Stomach (tissue), 9 donors: ENCODE measurements around the gene MYOG. TPM values are rescaled to one million over a fixed set of nuclear protein-coding genes. Genes with fewer than 3 reads are reported as not detected.

ENCODE experiments used
- DNase-seq, 2 donors: peaks; one replicate each; pipeline versions ENCODE4 v3.0.0 to v3.0.0-alpha.2; 2013 to 2019
- H3K27ac ChIP-seq, 5 donors: fragments of 200-600 bp in 4 of 5; sonication (generic) in 4 of 5; one replicate each; pipeline ENCODE4 v1.5.1; 2013 to 2019; ENCODE audit warnings: mild to moderate bottlenecking in 1 of 5, moderate library complexity in 1 of 5
- H3K27me3 ChIP-seq, 3 donors: fragments of 200-600 bp; sonication (generic); one replicate each; pipeline ENCODE4 v1.5.1; 2017 to 2019; ENCODE audit warnings: mixed run types in 1 of 3
- H3K36me3 ChIP-seq, 4 donors: fragments of 200-600 bp; sonication (generic); 1 replicate in 3 of 4; 2 replicates in 1 of 4; pipeline ENCODE4 v1.5.1; 2016 to 2019
- H3K4me1 ChIP-seq, 4 donors: fragments of 200-600 bp; sonication (generic); one replicate each; pipeline ENCODE4 v1.5.1; 2016 to 2019
- H3K4me3 ChIP-seq, 4 donors: fragments of 200-600 bp; sonication (generic) in 3 of 4; one replicate each; pipeline ENCODE4 v1.5.1; 2016 to 2019; ENCODE audit warnings: mild to moderate bottlenecking in 1 of 4
- H3K9me3 ChIP-seq, 4 donors: fragments of 200-600 bp; sonication (generic); one replicate each; pipeline ENCODE4 v1.5.1; 2016 to 2019
- CTCF ChIP-seq, 7 experiments: fragments of 450-650 bp in 4 of 7; fragments of 200-600 bp in 3 of 7; sonication (generic) in 3 of 7; IDR thresholded peaks; one replicate each; pipeline ENCODE4 v1.5.1; 2016 to 2019; ENCODE audit warnings: antibody characterized with exemption in 7 of 7, control low read depth in 2 of 7, mild to moderate bottlenecking in 1 of 7
- EP300 ChIP-seq: sonication (generic); formaldehyde crosslinking; IDR thresholded peaks from one replicate; pipeline ENCODE4 v1.6.1; 2017; ENCODE audit warnings: antibody characterized with exemption
- POLR2A ChIP-seq, 4 donors: fragments of 450-650 bp; IDR thresholded peaks; one replicate each; pipeline ENCODE4 v1.6.1; 2016; ENCODE audit warnings: antibody characterized with exemption in 4 of 4, control low read depth in 2 of 4, mild to moderate bottlenecking in 1 of 4, moderate library complexity in 1 of 4
- POLR2AphosphoS5 ChIP-seq, 3 donors: sonication (generic); formaldehyde crosslinking; IDR thresholded peaks; one replicate each; pipeline ENCODE4 v1.6.1; 2016; ENCODE audit warnings: antibody characterized with exemption in 3 of 3
- WGBS, 5 donors: extraction: QIAGEN DNeasy Blood & Tissue Kit in 3 of 5; methylation state at CpG; one replicate each; pipeline versions ENCODE4 v1.1.5 to v1.1.7; 2013 to 2018; 5-methylcytosine and 5-hydroxymethylcytosine counted together
- intact Hi-C: fragments of 100-400 bp; cut with DNase I; formaldehyde crosslinking; loops from one replicate; pipeline ENCODE4 v1.15.1; 2023; ENCODE audit warnings: low total_unique reads
- polyA plus RNA-seq, 3 donors: library from polyadenylated mRNA; stranded (reverse); fragments of 200-250 nt; gene quantifications; one replicate each; pipeline ENCODE4 v1.2.3, GENCODE V29; 2013
- total RNA-seq, 5 donors: library from RNA; depleted of rRNA; stranded (reverse); fragments of >200 nt; gene quantifications; one replicate each; pipeline versions ENCODE4 v1.1.0 to v1.2.3, GENCODE V29; 2014 to 2016
- donor health status: healthy with polysubstance abuse.
- donor health status: Bipolar disorder and iron deficiency.
- donor health status: healthy.

The MYOG gene
- total and polyA plus RNA-seq, 8 donors, result not detected

- WGBS, 5 donors, result 33 to 85% (median 69%) methylated on average over 1 of the region's 1 CpG
- Histone ChIP-seq H3K4me1 (peaks cover 0 to 4% (median 0%) of the 10 kb centered on the region in 4 donors), H3K4me3 (no peak overlapping the region), H3K27ac (no peak overlapping the region), H3K36me3 (no peaks in the 10 kb centered on the region), H3K9me3 (no peaks in the 10 kb centered on the region), H3K27me3 (peaks cover 0 to 8% (median 0%) of the 10 kb centered on the region in 3 donors)
- TF ChIP-seq POLR2AphosphoS5 (IDR thresholded peaks at IDR 0.05), result no peak
- TF ChIP-seq POLR2A (IDR thresholded peaks at IDR 0.05), result no peak
- no peak for TF ChIP-seq CTCF (IDR thresholded peaks at IDR 0.05)
- TF ChIP-seq EP300, result no peak
- DNase-seq, result no peak
- intact Hi-C loops, result no loop called here
Measured at GRCh38 chr1:203058676-203058935, 27.2 kb downstream of the MYOG start.

- Histone ChIP-seq H3K4me3 (no peak overlapping the region), H3K27ac (no peak overlapping the region), H3K4me1 (peaks cover 0 to 4% (median 0%) of the 10 kb centered on the region in 4 donors), H3K27me3 (peaks cover 0 to 12% (median 0%) of the 10 kb centered on the region in 3 donors), H3K36me3 (no peaks in the 10 kb centered on the region), H3K9me3 (no peaks in the 10 kb centered on the region)
- DNase-seq, result peak in 1 of 2 donors; percentile 64
- intact Hi-C loops, result no loop called here
- WGBS, 5 donors, result 47 to 52% (median 50%) methylated on average over 9 to 10 of the region's 10 CpGs
- TF ChIP-seq POLR2A (IDR thresholded peaks at IDR 0.05) (no peak), EP300 (no peak), CTCF (IDR thresholded peaks at IDR 0.05) (no peak), POLR2AphosphoS5 (IDR thresholded peaks at IDR 0.05) (no peak)
Measured at GRCh38 chr1:203057911-203058675, 27.7 kb downstream of the MYOG start.

GRCh38 chr1:203056516-203056915 lies 29.3 kb downstream of the MYOG start:
- TF ChIP-seq POLR2A (IDR thresholded peaks at IDR 0.05) (no peak), EP300 (no peak), CTCF (IDR thresholded peaks at IDR 0.05) (no peak), POLR2AphosphoS5 (IDR thresholded peaks at IDR 0.05) (no peak)
- Histone ChIP-seq H3K9me3 (no peaks in the 10 kb centered on the region), H3K27me3 (peaks cover 0 to 21% (median 0%) of the 10 kb centered on the region in 3 donors), H3K4me1 (peaks cover 0 to 4% (median 0%) of the 10 kb centered on the region in 4 donors), H3K27ac (no peak overlapping the region), H3K4me3 (no peak overlapping the region), H3K36me3 (no peaks in the 10 kb centered on the region)
- DNase-seq, result no peak
- 89 to 100% (median 91%) methylated on average over 3 to 6 of the region's 6 CpGs for WGBS, 5 donors
- intact Hi-C loops, result no loop called here

- H3K4me3 ChIP-seq, result no peak overlapping the region
- no peak overlapping the region for H3K27ac ChIP-seq
- intact Hi-C loops, result no loop called here
- H3K4me1 ChIP-seq, result peaks cover 0 to 4% (median 0%) of the 10 kb centered on the region in 4 donors
- H3K27me3 ChIP-seq, result peaks cover 0 to 21% (median 0%) of the 10 kb centered on the region in 3 donors
- H3K9me3 ChIP-seq, result no peaks in the 10 kb centered on the region
- 83 to 93% (median 87%) methylated on average over 7 of the region's 7 CpGs for WGBS, 5 donors
- no peaks in the 10 kb centered on the region for H3K36me3 ChIP-seq
- TF ChIP-seq POLR2AphosphoS5 (IDR thresholded peaks at IDR 0.05) (no peak), POLR2A (IDR thresholded peaks at IDR 0.05) (no peak), EP300 (no peak), CTCF (IDR thresholded peaks at IDR 0.05) (no peak)
- DNase-seq, result no peak
Measured at GRCh38 chr1:203056012-203056411, 29.8 kb downstream of the MYOG start.
